ENCODE results near the gene RGS4.

GRCh38 chr1:163036671-163037070 is 32.5 kb upstream of the RGS4 start:
- TF ChIP-seq EZH2 (IDR thresholded peaks at IDR 0.05; ENCODE audit: low read length) = no peak
- TF ChIP-seq CTCF (optimal IDR thresholded peaks at IDR 0.05 in 1 of 3, IDR thresholded peaks at IDR 0.05 in 1 of 3, conservative IDR thresholded peaks at IDR 0.05 in 1 of 3; ENCODE audit: extremely low read depth in 1 of 3, insufficient read depth in 2 of 3, low read length in 3 of 3) = no peak

All from keratinocyte (primary cell).